SK-N-SH treated with all-trans-retinoic acid at 6 μM for 48 hours (cell line): ENCODE data around the gene BCL3.
"Not testable (repeated sequence)": the region's sequence is repeated elsewhere in the genome, so short reads cannot be mapped to it uniquely, and the experiment has no call there.

Experiments used
- ATAC-seq: fragments of 200-7000 bp; cut with Tn5 transposase; 3 replicates; pipeline ENCODE4 v1.9.1; 2020; ENCODE audit warnings: mild to moderate bottlenecking, moderate library complexity
- BACH2 ChIP-seq: fragments of 250-450 bp; sonication (Bioruptor Pico); IDR thresholded peaks from 2 replicates; pipeline ENCODE4 v1.9.0; 2021; ENCODE audit warnings: mild to moderate bottlenecking, borderline replicate concordance
- CSDC2 ChIP-seq: fragments of 250-450 bp; sonication (Bioruptor Pico); IDR thresholded peaks from 2 replicates; pipeline ENCODE4 v1.5.0; 2020; ENCODE audit warnings: mild to moderate bottlenecking, moderate library complexity
- GLIS3 ChIP-seq: fragments of 250-450 bp; sonication (Bioruptor Pico); IDR thresholded peaks from 2 replicates; pipeline ENCODE4 v1.5.0; 2020; ENCODE audit warnings: mild to moderate bottlenecking, moderate library complexity
- ISL1 ChIP-seq: fragments of 250-450 bp; sonication (Bioruptor Pico); IDR thresholded peaks from 2 replicates; pipeline ENCODE4 v2.1.2; 2022; ENCODE audit warnings: mild to moderate bottlenecking, moderate library complexity
- OSR1 ChIP-seq: fragments of 250-450 bp; sonication (Bioruptor Pico); IDR thresholded peaks from 2 replicates; pipeline ENCODE4 v1.8.0; 2022; ENCODE audit warnings: moderate library complexity, mild to moderate bottlenecking, inconsistent platforms
- PPARA ChIP-seq: fragments of 250-450 bp; sonication (Bioruptor Pico); IDR thresholded peaks from 2 replicates; pipeline ENCODE4 v1.5.0; 2020; ENCODE audit warnings: mild to moderate bottlenecking, borderline replicate concordance
- RARB ChIP-seq: fragments of 250-450 bp; sonication (Bioruptor Pico); IDR thresholded peaks from 2 replicates; pipeline ENCODE4 v1.8.0; 2021; ENCODE audit warnings: mild to moderate bottlenecking, moderate library complexity
- TCF4 ChIP-seq: fragments of 250-450 bp; sonication (Bioruptor Pico); IDR thresholded peaks from 2 replicates; pipeline ENCODE4 v1.8.0; 2021; ENCODE audit warnings: mild to moderate bottlenecking, moderate library complexity, borderline replicate concordance
- TOX ChIP-seq: fragments of 250-450 bp; sonication (Bioruptor Pico); IDR thresholded peaks from 2 replicates; pipeline ENCODE4 v1.8.0; 2021; ENCODE audit warnings: mild to moderate bottlenecking, moderate library complexity, borderline replicate concordance
- ZC3H10 ChIP-seq: fragments of 250-450 bp; sonication (Bioruptor Pico); IDR thresholded peaks from 2 replicates; pipeline ENCODE4 v1.5.1; 2021; ENCODE audit warnings: mild to moderate bottlenecking, moderate library complexity
- ZFP3 ChIP-seq: fragments of 250-450 bp; sonication (Bioruptor Pico); IDR thresholded peaks from 2 replicates; pipeline ENCODE4 v1.5.0; 2020; ENCODE audit warnings: mild to moderate bottlenecking, moderate library complexity
- ZFP30 ChIP-seq: fragments of 450-650 bp; formaldehyde crosslinking; IDR thresholded peaks from 2 replicates; pipeline ENCODE4 v1.5.0; 2022; ENCODE audit warnings: mild to moderate bottlenecking, moderate library complexity
- ZNF565 ChIP-seq: fragments of 450-650 bp; formaldehyde crosslinking; conservative IDR thresholded peaks from 2 replicates; pipeline ENCODE4 v1.5.0; 2020; ENCODE audit warnings: low read depth, mild to moderate bottlenecking, moderate library complexity
- ZNF70 ChIP-seq: fragments of 450-650 bp; formaldehyde crosslinking; IDR thresholded peaks from 2 replicates; pipeline ENCODE4 v1.5.0; 2020; ENCODE audit warnings: mild to moderate bottlenecking, moderate library complexity
- ZNF8 ChIP-seq: fragments of 450-650 bp; formaldehyde crosslinking; IDR thresholded peaks from 2 replicates; pipeline ENCODE4 v1.5.0; 2020; ENCODE audit warnings: mild to moderate bottlenecking, moderate library complexity
- TF ChIP-seq, protein P1 (sequence below): fragments of 250-450 bp; sonication (Bioruptor Pico); IDR thresholded peaks from 2 replicates; pipeline ENCODE4 v1.5.1; 2020; ENCODE audit warnings: low read depth, mild to moderate bottlenecking, moderate library complexity
- TF ChIP-seq, protein P2 (sequence below): fragments of 250-450 bp; sonication (Bioruptor Pico); IDR thresholded peaks from 2 replicates; pipeline ENCODE4 v1.8.0; 2020; ENCODE audit warnings: mild to moderate bottlenecking, moderate library complexity, borderline replicate concordance
- TF ChIP-seq, protein P3 (sequence below): fragments of 250-450 bp; sonication (Bioruptor Pico); IDR thresholded peaks from 2 replicates; pipeline ENCODE4 v1.5.0; 2020; ENCODE audit warnings: mild to moderate bottlenecking, moderate library complexity
- TF ChIP-seq, protein P4 (sequence below): fragments of 250-450 bp; sonication (Bioruptor Pico); IDR thresholded peaks from 2 replicates; pipeline ENCODE4 v1.5.1; 2021; ENCODE audit warnings: mild to moderate bottlenecking, moderate library complexity
- TF ChIP-seq, protein P5 (sequence below): fragments of 250-450 bp; sonication (Bioruptor Pico); IDR thresholded peaks from 2 replicates; pipeline ENCODE4 v1.8.0; 2021; ENCODE audit warnings: low read depth, mild to moderate bottlenecking, moderate library complexity, borderline replicate concordance

The BCL3 gene

DNA sequence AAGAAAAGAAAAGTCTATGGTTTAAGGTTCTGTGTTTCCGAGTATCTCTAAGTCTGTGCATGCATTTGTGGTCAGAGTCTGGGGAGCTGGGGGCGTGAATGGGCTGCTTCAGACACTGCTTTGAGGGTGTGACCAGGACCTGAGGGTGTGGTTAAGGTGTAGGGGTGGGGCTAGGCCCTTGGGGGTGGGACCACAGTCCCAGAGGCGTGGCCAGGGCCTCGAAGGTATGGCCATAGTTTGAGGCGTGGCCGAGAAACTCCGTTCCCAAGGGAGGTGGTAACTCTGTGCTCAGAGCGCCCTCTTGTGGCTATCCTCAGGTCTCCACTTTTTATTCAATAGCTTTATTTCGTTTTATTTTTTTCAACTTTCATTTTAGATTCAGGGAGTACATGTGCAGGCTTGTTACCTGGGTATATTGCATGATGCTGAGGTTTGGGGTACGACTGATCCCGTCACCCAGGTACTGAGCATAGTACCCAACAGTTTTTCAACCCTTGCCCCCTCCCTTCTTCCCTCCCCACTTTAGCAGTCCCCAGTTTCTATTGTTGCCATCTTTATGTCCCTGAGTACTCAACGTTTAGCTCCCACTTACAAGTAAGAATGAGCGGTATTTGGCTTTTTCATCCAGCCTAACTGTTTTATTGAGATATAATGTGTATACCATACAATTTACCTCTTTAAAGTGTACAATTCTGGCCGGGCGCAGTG is 22.2 kb downstream of the BCL3 start (continued):
- no peak for TF ChIP-seq ZNF565 (CRISPR knock-in tag)
- no peak for TF ChIP-seq ZFP3 (CRISPR knock-in tag)
- TF ChIP-seq, all 23 proteins: peak for 0

DNA sequence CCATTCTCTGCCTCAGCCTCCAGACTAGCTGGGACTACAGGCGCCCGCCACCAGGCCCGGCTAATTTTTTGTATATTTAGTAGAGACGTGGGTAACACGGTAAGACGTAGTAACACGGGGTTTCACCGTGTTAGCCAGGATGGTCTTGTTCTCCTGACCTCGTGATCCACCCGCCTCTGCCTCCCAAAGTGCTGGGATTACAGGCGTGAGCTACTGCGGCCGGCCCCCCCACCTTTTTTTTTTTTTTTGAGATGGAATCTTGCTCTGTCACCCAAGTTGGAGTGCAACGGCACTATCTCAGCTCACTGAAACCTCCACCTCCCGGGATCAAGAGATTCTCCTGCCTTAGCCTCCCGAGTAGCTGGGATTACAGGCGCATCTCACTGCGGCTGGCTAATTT is 23.6 kb downstream of the BCL3 start:
- ATAC-seq = not testable (repeated sequence)

DNA sequence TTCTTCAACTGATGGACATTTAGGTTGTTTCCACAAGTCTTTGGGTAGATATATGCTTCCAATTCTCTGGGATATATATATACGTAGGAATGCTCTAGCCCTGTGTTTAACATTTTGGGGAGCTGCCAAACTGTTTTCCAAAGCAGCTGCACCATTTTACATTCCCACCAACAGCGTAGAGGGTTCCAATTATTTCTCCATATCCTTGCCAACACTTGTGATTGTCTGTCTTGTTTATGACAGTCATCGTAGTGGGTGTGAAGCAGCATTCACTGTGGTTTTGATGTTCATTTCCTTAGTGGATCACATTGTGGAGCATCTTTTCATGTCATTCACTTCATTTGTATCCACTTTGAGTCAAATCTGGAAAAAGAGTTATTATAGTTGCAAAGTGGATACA is 24.5 kb downstream of the BCL3 start:
- TF ChIP-seq ZNF8 (CRISPR knock-in tag) (no peak), ZFP3 (CRISPR knock-in tag) (no peak), ZFP30 (no peak), TCF4 (CRISPR knock-in tag) (no peak), BACH2 (no peak)
- TF ChIP-seq, protein P1, sequence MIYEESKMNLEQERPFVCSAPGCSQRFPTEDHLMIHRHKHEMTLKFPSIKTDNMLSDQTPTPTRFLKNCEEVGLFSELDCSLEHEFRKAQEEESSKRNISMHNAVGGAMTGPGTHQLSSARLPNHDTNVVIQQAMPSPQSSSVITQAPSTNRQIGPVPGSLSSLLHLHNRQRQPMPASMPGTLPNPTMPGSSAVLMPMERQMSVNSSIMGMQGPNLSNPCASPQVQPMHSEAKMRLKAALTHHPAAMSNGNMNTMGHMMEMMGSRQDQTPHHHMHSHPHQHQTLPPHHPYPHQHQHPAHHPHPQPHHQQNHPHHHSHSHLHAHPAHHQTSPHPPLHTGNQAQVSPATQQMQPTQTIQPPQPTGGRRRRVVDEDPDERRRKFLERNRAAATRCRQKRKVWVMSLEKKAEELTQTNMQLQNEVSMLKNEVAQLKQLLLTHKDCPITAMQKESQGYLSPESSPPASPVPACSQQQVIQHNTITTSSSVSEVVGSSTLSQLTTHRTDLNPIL (CRISPR knock-in tag) = no peak
- ATAC-seq = no peak

DNA sequence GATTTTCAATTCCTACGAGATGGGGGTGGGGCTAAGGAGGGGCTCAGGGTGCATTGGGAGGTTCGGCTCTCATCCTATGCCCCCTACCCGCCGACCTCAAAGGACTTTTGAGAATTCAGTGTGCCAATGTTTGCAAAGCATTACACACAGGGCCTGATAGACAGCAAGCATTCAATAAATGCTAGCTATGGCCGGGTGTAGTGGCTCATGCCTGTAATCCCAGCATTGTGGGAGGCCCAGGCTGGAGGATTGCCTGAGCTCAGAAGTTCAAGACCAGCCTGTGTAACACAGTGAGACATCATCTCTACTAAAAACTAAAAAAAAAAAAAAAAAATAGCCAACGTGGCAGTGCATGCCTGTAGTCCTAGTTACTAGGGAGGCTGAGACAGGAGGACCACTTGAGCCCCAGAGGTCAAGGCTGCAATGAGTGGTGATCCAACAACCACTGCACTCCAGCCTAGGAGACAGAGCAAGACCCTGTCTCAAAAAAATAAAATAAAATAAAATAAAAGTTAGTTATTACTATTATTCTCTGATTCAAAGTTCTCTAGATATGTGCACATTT is 27.2 kb downstream of the BCL3 start:
- ATAC-seq = no peak
- TF ChIP-seq, protein P2, sequence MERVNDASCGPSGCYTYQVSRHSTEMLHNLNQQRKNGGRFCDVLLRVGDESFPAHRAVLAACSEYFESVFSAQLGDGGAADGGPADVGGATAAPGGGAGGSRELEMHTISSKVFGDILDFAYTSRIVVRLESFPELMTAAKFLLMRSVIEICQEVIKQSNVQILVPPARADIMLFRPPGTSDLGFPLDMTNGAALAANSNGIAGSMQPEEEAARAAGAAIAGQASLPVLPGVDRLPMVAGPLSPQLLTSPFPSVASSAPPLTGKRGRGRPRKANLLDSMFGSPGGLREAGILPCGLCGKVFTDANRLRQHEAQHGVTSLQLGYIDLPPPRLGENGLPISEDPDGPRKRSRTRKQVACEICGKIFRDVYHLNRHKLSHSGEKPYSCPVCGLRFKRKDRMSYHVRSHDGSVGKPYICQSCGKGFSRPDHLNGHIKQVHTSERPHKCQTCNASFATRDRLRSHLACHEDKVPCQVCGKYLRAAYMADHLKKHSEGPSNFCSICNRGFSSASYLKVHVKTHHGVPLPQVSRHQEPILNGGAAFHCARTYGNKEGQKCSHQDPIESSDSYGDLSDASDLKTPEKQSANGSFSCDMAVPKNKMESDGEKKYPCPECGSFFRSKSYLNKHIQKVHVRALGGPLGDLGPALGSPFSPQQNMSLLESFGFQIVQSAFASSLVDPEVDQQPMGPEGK (CRISPR knock-in tag) = no peak
- TF ChIP-seq TOX = no peak
- no peak for TF ChIP-seq ISL1 (CRISPR knock-in tag)
- TF ChIP-seq, protein P3, sequence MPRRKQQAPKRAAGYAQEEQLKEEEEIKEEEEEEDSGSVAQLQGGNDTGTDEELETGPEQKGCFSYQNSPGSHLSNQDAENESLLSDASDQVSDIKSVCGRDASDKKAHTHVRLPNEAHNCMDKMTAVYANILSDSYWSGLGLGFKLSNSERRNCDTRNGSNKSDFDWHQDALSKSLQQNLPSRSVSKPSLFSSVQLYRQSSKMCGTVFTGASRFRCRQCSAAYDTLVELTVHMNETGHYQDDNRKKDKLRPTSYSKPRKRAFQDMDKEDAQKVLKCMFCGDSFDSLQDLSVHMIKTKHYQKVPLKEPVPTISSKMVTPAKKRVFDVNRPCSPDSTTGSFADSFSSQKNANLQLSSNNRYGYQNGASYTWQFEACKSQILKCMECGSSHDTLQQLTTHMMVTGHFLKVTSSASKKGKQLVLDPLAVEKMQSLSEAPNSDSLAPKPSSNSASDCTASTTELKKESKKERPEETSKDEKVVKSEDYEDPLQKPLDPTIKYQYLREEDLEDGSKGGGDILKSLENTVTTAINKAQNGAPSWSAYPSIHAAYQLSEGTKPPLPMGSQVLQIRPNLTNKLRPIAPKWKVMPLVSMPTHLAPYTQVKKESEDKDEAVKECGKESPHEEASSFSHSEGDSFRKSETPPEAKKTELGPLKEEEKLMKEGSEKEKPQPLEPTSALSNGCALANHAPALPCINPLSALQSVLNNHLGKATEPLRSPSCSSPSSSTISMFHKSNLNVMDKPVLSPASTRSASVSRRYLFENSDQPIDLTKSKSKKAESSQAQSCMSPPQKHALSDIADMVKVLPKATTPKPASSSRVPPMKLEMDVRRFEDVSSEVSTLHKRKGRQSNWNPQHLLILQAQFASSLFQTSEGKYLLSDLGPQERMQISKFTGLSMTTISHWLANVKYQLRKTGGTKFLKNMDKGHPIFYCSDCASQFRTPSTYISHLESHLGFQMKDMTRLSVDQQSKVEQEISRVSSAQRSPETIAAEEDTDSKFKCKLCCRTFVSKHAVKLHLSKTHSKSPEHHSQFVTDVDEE (CRISPR knock-in tag) = no peak
- no peak for TF ChIP-seq RARB
- TF ChIP-seq OSR1 (CRISPR knock-in tag) = no peak
- TF ChIP-seq ZNF70 (CRISPR knock-in tag) = no peak
- TF ChIP-seq ZNF8 (CRISPR knock-in tag) = no peak
- TF ChIP-seq CSDC2 (CRISPR knock-in tag) = no peak
- TF ChIP-seq GLIS3 = no peak
- TF ChIP-seq, protein P4, sequence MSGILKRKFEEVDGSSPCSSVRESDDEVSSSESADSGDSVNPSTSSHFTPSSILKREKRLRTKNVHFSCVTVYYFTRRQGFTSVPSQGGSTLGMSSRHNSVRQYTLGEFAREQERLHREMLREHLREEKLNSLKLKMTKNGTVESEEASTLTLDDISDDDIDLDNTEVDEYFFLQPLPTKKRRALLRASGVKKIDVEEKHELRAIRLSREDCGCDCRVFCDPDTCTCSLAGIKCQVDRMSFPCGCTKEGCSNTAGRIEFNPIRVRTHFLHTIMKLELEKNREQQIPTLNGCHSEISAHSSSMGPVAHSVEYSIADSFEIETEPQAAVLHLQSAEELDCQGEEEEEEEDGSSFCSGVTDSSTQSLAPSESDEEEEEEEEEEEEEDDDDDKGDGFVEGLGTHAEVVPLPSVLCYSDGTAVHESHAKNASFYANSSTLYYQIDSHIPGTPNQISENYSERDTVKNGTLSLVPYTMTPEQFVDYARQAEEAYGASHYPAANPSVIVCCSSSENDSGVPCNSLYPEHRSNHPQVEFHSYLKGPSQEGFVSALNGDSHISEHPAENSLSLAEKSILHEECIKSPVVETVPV (CRISPR knock-in tag) = no peak
- no peak for TF ChIP-seq TCF4 (CRISPR knock-in tag)
- TF ChIP-seq, protein P5, sequence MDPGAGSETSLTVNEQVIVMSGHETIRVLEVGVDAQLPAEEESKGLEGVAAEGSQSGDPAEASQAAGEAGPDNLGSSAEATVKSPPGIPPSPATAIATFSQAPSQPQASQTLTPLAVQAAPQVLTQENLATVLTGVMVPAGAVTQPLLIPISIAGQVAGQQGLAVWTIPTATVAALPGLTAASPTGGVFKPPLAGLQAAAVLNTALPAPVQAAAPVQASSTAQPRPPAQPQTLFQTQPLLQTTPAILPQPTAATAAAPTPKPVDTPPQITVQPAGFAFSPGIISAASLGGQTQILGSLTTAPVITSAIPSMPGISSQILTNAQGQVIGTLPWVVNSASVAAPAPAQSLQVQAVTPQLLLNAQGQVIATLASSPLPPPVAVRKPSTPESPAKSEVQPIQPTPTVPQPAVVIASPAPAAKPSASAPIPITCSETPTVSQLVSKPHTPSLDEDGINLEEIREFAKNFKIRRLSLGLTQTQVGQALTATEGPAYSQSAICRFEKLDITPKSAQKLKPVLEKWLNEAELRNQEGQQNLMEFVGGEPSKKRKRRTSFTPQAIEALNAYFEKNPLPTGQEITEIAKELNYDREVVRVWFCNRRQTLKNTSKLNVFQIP (CRISPR knock-in tag) = no peak
- no peak for TF ChIP-seq PPARA
- no peak for TF ChIP-seq ZC3H10 (CRISPR knock-in tag)
- TF ChIP-seq, all 23 proteins: peak for 0
